ENCODE data around the gene RBMS1.

DNA sequence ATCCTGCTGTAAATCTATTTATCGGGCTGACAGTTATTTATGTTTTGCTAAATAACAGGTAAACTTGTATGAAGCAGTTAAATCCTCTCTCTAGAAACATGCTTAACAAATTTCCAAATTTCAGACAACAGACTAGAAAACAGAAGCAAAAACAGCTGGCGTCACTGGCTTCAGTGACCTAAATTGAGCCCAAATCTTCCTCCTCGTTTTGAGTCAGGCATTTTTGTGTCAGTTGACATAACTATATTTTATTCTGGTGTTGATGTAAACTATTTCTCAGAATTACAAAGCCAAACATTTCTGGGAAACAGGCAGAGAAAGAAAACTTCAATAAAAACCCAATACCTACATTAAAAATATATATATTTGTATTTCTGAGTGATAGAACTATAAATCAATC lies 21.7 kb downstream of the RBMS1 start:
- TF ChIP-seq, protein P1, sequence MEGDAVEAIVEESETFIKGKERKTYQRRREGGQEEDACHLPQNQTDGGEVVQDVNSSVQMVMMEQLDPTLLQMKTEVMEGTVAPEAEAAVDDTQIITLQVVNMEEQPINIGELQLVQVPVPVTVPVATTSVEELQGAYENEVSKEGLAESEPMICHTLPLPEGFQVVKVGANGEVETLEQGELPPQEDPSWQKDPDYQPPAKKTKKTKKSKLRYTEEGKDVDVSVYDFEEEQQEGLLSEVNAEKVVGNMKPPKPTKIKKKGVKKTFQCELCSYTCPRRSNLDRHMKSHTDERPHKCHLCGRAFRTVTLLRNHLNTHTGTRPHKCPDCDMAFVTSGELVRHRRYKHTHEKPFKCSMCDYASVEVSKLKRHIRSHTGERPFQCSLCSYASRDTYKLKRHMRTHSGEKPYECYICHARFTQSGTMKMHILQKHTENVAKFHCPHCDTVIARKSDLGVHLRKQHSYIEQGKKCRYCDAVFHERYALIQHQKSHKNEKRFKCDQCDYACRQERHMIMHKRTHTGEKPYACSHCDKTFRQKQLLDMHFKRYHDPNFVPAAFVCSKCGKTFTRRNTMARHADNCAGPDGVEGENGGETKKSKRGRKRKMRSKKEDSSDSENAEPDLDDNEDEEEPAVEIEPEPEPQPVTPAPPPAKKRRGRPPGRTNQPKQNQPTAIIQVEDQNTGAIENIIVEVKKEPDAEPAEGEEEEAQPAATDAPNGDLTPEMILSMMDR (IDR thresholded peaks at IDR 0.05; ENCODE audit: low read depth, low read length): no peak
- TF ChIP-seq EZH2phosphoT487 (IDR thresholded peaks at IDR 0.05; ENCODE audit: low read depth): no peak

Measured in OCI-LY3 (cell line).